HCT116 (cell line): Measurements from ENCODE around the gene NBDY.

ENCODE experiments used
- CTCF ChIP-seq, 3 experiments: fragments of 200-600 bp in 1 of 3; sonication (generic) in 1 of 3; IDR thresholded peaks in 2 of 3; conservative IDR thresholded peaks in 1 of 3; 2 replicates each; pipeline ENCODE4 v1.5.1; 2012 to 2017; ENCODE audit warnings: low read depth in 2 of 3, low read length in 2 of 3, antibody characterized with exemption in 1 of 3, borderline replicate concordance in 1 of 3, control low read depth in 1 of 3, mild to moderate bottlenecking in 1 of 3, mixed read lengths in 1 of 3, mixed run types in 1 of 3, moderate library complexity in 1 of 3; ENCODE audit not compliant: insufficient read depth in 1 of 3
- ELF1 ChIP-seq: IDR thresholded peaks from 2 replicates; pipeline ENCODE4 v1.6.1; 2012; ENCODE audit warnings: low read depth, borderline replicate concordance
- EZH2 ChIP-seq: fragments of 200-600 bp; sonication (generic); IDR thresholded peaks from 2 replicates; pipeline ENCODE4 v1.6.1; 2017; ENCODE audit warnings: antibody characterized with exemption, mixed run types
- MAX ChIP-seq: IDR thresholded peaks from 2 replicates; pipeline ENCODE4 v1.6.1; 2012
- POLR2A ChIP-seq: IDR thresholded peaks from 2 replicates; pipeline ENCODE4 v1.7.0; 2011; ENCODE audit warnings: borderline replicate concordance; ENCODE audit not compliant: insufficient read depth, insufficient read length; ENCODE audit errors: extremely low read depth
- POLR2AphosphoS5 ChIP-seq: IDR thresholded peaks from 2 replicates; pipeline ENCODE4 v1.6.1; 2011; ENCODE audit warnings: mild to moderate bottlenecking, low read depth, low read length, moderate library complexity
- RAD21 ChIP-seq: IDR thresholded peaks from 2 replicates; pipeline ENCODE4 v1.6.1; 2012; ENCODE audit warnings: low read depth, mild to moderate bottlenecking
- TCF7L2 ChIP-seq: IDR thresholded peaks from 2 replicates; pipeline ENCODE4 v1.7.0; 2011; ENCODE audit warnings: borderline replicate concordance, inconsistent platforms; ENCODE audit not compliant: insufficient read depth, insufficient read length; ENCODE audit errors: extremely low read depth
- YY1 ChIP-seq: IDR thresholded peaks from 2 replicates; pipeline ENCODE4 v1.6.1; 2011; ENCODE audit warnings: low read length, low read depth, moderate library complexity, mild to moderate bottlenecking; ENCODE audit not compliant: insufficient replicate concordance; ENCODE audit errors: extremely low read depth
- ZBTB33 ChIP-seq: IDR thresholded peaks from 2 replicates; pipeline ENCODE4 v1.6.1; 2011; ENCODE audit warnings: mild to moderate bottlenecking, low read length, moderate library complexity; ENCODE audit not compliant: insufficient replicate concordance; ENCODE audit errors: extremely low read depth
- ZFX ChIP-seq: fragments of 450-650 bp; IDR thresholded peaks from 2 replicates; pipeline ENCODE4 v1.6.1; 2017

- no peak for TF ChIP-seq CTCF (IDR thresholded peaks at IDR 0.05 in 2 of 3, conservative IDR thresholded peaks at IDR 0.05 in 1 of 3; ENCODE audit: borderline replicate concordance in 1 of 3, insufficient read depth in 1 of 3, low read depth in 2 of 3, low read length in 2 of 3)
- TF ChIP-seq POLR2A = no peak
- no peak for TF ChIP-seq RAD21
- no peak for TF ChIP-seq TCF7L2
- no peak for TF ChIP-seq YY1
- TF ChIP-seq ZFX = no peak
- TF ChIP-seq POLR2AphosphoS5 = no peak
- TF ChIP-seq EZH2 = no peak
- no peak for TF ChIP-seq ZBTB33
- TF ChIP-seq ELF1 = no peak
- no peak for TF ChIP-seq MAX
Observed at GRCh38 chrX:56782791-56783449, 53.9 kb downstream of the NBDY start.
